Measurements from ENCODE around the gene TDRD1. TPM values are rescaled to one million over a fixed set of nuclear protein-coding genes. Genes with fewer than 3 reads are reported as not detected.

TDRD1 gene
- total RNA-seq, 1 experiment from 2014 or later, result not detected

DNA sequence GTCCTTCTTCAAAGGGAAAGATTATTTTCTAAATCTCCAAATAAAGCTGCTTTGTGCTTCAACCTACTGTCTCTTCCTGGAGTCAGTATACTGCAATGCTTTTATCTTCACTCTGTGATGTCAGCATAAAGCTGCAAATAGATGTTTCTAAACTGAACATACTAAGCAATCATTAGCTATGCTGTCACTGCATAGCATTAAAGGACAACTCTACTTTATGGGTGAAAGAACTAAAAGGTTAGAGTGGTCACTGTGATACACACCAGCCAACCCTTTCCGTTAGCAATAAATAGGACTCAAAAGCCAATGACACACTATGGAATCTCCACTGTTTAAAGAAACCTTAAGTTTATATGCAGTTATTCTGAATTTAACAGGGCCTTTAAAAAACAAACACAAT lies 6.9 kb upstream of the TDRD1 start:
- CTCF ChIA-PET, result no interaction called here

DNA sequence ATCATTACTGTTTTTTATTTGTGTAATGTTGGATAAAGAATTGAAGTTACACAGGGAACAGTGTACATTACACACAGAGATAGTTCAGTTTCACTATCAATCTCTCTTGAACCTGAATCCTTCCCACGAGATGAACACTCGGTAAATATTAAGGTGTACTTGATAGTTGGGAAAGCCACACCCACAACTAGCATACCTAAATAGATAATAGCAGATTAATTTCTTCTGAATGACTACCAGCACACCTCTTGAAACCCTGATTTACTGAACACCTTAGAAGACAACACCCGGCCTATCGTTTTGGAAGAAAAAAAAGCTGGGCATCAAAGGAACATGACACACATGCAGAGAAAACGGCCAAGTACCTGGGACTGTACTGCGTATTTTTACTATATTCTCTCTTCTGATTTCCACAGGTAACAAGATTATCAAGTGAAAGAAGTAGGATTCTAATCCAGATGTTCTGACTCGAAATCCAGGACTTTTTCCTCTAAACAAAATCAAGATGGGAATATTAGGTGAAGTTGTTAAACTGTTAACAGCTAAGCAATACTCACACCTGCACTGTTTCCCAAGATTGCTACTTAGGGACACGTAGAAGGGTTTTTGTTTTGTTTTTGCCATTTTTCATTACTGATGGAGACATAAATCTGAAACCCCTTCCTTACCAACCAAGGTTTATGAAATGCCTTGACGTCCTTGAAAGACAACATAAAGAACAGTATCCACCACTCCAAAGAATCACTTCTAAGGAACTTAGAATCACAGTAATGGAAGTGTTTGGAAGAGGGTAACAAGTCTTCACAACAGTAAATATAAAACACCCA lies 6.2 kb upstream of the TDRD1 start:
- no peak for TF ChIP-seq EZH2 (IDR thresholded peaks at IDR 0.05; ENCODE audit: borderline replicate concordance, low read depth, low read length, poor library complexity, severe bottlenecking)
- TF ChIP-seq, protein P1, sequence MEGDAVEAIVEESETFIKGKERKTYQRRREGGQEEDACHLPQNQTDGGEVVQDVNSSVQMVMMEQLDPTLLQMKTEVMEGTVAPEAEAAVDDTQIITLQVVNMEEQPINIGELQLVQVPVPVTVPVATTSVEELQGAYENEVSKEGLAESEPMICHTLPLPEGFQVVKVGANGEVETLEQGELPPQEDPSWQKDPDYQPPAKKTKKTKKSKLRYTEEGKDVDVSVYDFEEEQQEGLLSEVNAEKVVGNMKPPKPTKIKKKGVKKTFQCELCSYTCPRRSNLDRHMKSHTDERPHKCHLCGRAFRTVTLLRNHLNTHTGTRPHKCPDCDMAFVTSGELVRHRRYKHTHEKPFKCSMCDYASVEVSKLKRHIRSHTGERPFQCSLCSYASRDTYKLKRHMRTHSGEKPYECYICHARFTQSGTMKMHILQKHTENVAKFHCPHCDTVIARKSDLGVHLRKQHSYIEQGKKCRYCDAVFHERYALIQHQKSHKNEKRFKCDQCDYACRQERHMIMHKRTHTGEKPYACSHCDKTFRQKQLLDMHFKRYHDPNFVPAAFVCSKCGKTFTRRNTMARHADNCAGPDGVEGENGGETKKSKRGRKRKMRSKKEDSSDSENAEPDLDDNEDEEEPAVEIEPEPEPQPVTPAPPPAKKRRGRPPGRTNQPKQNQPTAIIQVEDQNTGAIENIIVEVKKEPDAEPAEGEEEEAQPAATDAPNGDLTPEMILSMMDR (conservative IDR thresholded peaks at IDR 0.05; ENCODE audit: low read depth, low read length), result no peak
- Histone ChIP-seq H3K4me1 (ENCODE audit: insufficient read depth, low read length, poor library complexity, severe bottlenecking) (peaks cover 7% of the 10 kb centered on the region), H3K27ac (ENCODE audit: low read depth, low read length, poor library complexity, severe bottlenecking) (peak overlapping the region; percentile 83), H3K27me3 (replicated peaks; ENCODE audit: insufficient read depth, low read depth, low read length, poor library complexity) (no peaks in the 10 kb centered on the region), H3K4me3 (ENCODE audit: low read depth, low read length, poor library complexity, severe bottlenecking) (peak overlapping the region; percentile 93), H3K36me3 (ENCODE audit: insufficient read depth, low read length, poor library complexity, severe bottlenecking) (peaks cover 3% of the 10 kb centered on the region), H3K9me3 (ENCODE audit: low read depth, low read length, poor library complexity, severe bottlenecking) (peaks cover 10% of the 10 kb centered on the region)
- no peak for DNase-seq (ENCODE audit: low spot score)
- POLR2A ChIA-PET (ENCODE audit: low non-redundant PET), result no interaction called here
- intact Hi-C loops (cut with micrococcal nuclease; ENCODE audit: unreplicated experiment), result no loop called here
- no TSS peak for BruUV-seq (replicated peaks)
- CTCF ChIA-PET, result no interaction called here

More for the DNA sequence above, 6.9 kb upstream of the TDRD1 start:
- DNase-seq (ENCODE audit: low spot score), result no peak
- POLR2A ChIA-PET (ENCODE audit: low non-redundant PET), result no interaction called here
- no peak for TF ChIP-seq EZH2 (IDR thresholded peaks at IDR 0.05; ENCODE audit: borderline replicate concordance, low read depth, low read length, poor library complexity, severe bottlenecking)
- TF ChIP-seq, protein P1 (conservative IDR thresholded peaks at IDR 0.05; ENCODE audit: low read depth, low read length), result no peak
- Histone ChIP-seq H3K27me3 (replicated peaks; ENCODE audit: insufficient read depth, low read depth, low read length, poor library complexity) (no peaks in the 10 kb centered on the region), H3K9me3 (ENCODE audit: low read depth, low read length, poor library complexity, severe bottlenecking) (peaks cover 11% of the 10 kb centered on the region), H3K4me3 (ENCODE audit: low read depth, low read length, poor library complexity, severe bottlenecking) (peak overlapping the region; percentile 93), H3K36me3 (ENCODE audit: insufficient read depth, low read length, poor library complexity, severe bottlenecking) (peaks cover 3% of the 10 kb centered on the region), H3K27ac (ENCODE audit: low read depth, low read length, poor library complexity, severe bottlenecking) (no peak overlapping the region), H3K4me1 (ENCODE audit: insufficient read depth, low read length, poor library complexity, severe bottlenecking) (peaks cover 7% of the 10 kb centered on the region)
- BruUV-seq (replicated peaks), result no TSS peak
- intact Hi-C loops (cut with micrococcal nuclease; ENCODE audit: unreplicated experiment), result no loop called here

DNA sequence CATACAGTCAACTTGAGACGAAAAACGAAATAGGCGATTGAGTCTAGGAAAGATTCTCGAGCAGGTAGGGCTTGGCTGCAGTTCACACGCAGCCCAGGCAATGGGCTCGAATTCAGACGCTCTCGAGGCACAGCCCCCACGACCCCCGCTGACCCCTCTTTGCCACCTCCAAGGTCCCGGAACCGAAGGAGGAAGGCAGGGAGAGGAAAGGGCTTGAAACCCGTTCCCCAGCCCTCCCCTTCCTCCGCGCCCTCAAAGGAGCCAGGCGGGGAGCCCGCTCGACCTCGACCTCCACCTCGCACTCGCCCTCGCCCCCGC lies 5.6 kb upstream of the TDRD1 start:
- H3K27me3 ChIP-seq (replicated peaks; ENCODE audit: insufficient read depth, low read depth, low read length, poor library complexity), result no peaks in the 10 kb centered on the region
- peaks cover 3% of the 10 kb centered on the region for H3K36me3 ChIP-seq (ENCODE audit: insufficient read depth, low read length, poor library complexity, severe bottlenecking)
- DNase-seq (ENCODE audit: low spot score), result no peak
- peaks cover 7% of the 10 kb centered on the region for H3K4me1 ChIP-seq (ENCODE audit: insufficient read depth, low read length, poor library complexity, severe bottlenecking)
- intact Hi-C loops (cut with micrococcal nuclease; ENCODE audit: unreplicated experiment), result no loop called here
- ChIA-PET POLR2A (ENCODE audit: low non-redundant PET) (interaction anchor here (0.6 kb wide), 1 partner anchor 317 kb away, joined by 4 read pairs; no protein-coding TSS in a partner anchor), CTCF (no interaction called here)
- H3K27ac ChIP-seq (ENCODE audit: low read depth, low read length, poor library complexity, severe bottlenecking), result peak overlapping the region; percentile 83
- peak overlapping the region; percentile 93 for H3K4me3 ChIP-seq (ENCODE audit: low read depth, low read length, poor library complexity, severe bottlenecking)
- H3K9me3 ChIP-seq (ENCODE audit: low read depth, low read length, poor library complexity, severe bottlenecking), result peaks cover 5% of the 10 kb centered on the region
- TF ChIP-seq, protein P1 (conservative IDR thresholded peaks at IDR 0.05; ENCODE audit: low read depth, low read length), result no peak
- TF ChIP-seq EZH2 (IDR thresholded peaks at IDR 0.05; ENCODE audit: borderline replicate concordance, low read depth, low read length, poor library complexity, severe bottlenecking), result no peak
- no TSS peak for BruUV-seq (replicated peaks)
